Right kidney (tissue), 1 donor: ENCODE measurements around the gene NDUFB8.

Experiments
- DNase-seq: peaks from one replicate; pipeline ENCODE4 v3.0.0-alpha.2; 2016

The NDUFB8 gene

DNA sequence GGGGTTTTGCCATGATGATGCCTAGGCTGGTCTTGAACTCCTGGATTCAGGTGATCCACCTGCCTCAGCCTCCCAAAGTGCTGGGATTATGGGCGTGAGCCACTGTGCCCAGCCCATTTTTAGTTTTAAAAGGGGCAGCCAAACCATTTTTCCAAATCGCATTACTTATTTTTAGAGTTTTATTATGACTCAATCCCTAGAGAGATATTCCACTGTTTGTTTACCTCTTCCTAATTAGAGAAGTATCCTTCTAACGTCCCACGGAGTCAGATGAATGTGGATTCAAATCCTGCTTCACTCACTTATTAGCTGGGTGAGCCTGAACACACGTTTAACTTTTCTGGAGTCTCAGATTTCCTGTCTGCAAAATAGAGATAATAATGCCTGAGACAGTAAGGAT lies 51.7 kb downstream of the NDUFB8 start:
- no peak for DNase-seq
